ENCODE data around the gene ASIC2. TPM values are rescaled to one million over a fixed set of nuclear protein-coding genes. Genes with fewer than 3 reads are reported as not detected.
"Not testable (repeated sequence)": the region's sequence is repeated elsewhere in the genome, so short reads cannot be mapped to it uniquely, and the experiment has no call there.

ASIC2 gene
- polyA plus RNA-seq, 1 experiment, result 0.05 TPM

GRCh38 chr17:32992321-32993033 lies 300.6 kb downstream of the ASIC2 start:
- CTCF ChIA-PET, result interaction anchor here (0.7 to 1.2 kb wide), 3 partner anchors 18 to 83 kb away, joined by 3 to 4 read pairs (median 3); no protein-coding TSS in a partner anchor
- TF ChIP-seq CTCF (IDR thresholded peaks at IDR 0.05; ENCODE audit: insufficient read depth, low read depth, low read length), result no peak
- POLR2A ChIA-PET, result no interaction called here
- H3K27me3 ChIP-seq (ENCODE audit: control insufficient read depth, insufficient read depth, low read length), result peaks cover 7% of the 10 kb centered on the region
- H3K4me3 ChIP-seq (ENCODE audit: low read depth, low read length), result no peak overlapping the region
- no peak for DNase-seq (ENCODE audit: low read depth)
- no peaks in the 10 kb centered on the region for H3K36me3 ChIP-seq (ENCODE audit: control insufficient read depth, insufficient read depth, low read length)

DNA sequence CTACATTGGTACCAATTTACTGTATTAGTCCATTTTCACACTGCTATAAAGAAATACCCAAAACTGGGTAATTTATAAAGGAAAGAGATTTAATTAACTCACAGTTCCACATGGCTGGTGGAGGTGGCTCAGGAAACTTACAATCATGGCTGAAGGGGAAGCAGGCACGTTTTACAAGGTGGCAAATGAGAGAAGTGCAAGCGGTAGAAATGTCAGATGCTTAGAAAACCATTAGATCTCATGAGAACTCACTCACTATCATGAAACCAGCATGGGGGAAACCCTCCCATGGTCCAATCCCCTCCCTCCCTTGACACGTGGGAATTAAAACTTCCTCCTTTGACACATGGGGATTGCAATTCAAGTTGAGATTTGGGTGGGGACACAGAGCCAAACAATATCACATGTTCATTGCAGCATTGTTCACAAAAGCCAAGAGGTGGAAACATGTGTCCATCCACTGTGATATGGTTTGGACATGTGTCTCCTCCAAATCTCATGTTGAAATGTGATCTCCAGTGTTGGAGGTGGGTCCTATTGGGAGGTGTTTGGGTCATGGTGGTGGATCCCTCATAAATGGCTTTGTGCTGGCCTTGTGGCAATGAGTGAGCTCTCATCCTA lies 304.5 kb downstream of the ASIC2 start:
- no peak overlapping the region for H3K4me3 ChIP-seq (ENCODE audit: low read depth, low read length)
- no peaks in the 10 kb centered on the region for H3K36me3 ChIP-seq (ENCODE audit: control insufficient read depth, insufficient read depth, low read length)
- CTCF ChIA-PET, result interaction anchor here (4.7 kb wide), 1 partner anchor 9 kb away, joined by 22 read pairs; no protein-coding TSS in a partner anchor
- H3K27me3 ChIP-seq (ENCODE audit: control insufficient read depth, insufficient read depth, low read length), result peaks cover 3% of the 10 kb centered on the region; the same call in 1 of the 2 replicates
- no peak for DNase-seq (ENCODE audit: low read depth)
- TF ChIP-seq CTCF (IDR thresholded peaks at IDR 0.05; ENCODE audit: insufficient read depth, low read depth, low read length), result no peak
- POLR2A ChIA-PET, result no interaction called here

- DNase-seq (ENCODE audit: low read depth); H3K27me3 ChIP-seq (ENCODE audit: control insufficient read depth, insufficient read depth, low read length); POLR2A ChIA-PET; H3K36me3 ChIP-seq (ENCODE audit: control insufficient read depth, insufficient read depth, low read length); H3K4me3 ChIP-seq (ENCODE audit: low read depth, low read length): not testable (repeated sequence)
- CTCF ChIA-PET, result interaction anchor here (1.2 to 4.7 kb wide), 2 partner anchors 10 to 13 kb away, joined by 3 to 22 read pairs; no protein-coding TSS in a partner anchor
Observed at GRCh38 chr17:32987868-32988267, 305.2 kb downstream of the ASIC2 start.

GRCh38 chr17:32987453-32987805 lies 305.7 kb downstream of the ASIC2 start:
- H3K4me3 ChIP-seq (ENCODE audit: low read depth, low read length); H3K27me3 ChIP-seq (ENCODE audit: control insufficient read depth, insufficient read depth, low read length); H3K36me3 ChIP-seq (ENCODE audit: control insufficient read depth, insufficient read depth, low read length); POLR2A ChIA-PET; DNase-seq (ENCODE audit: low read depth): not testable (repeated sequence)
- CTCF ChIA-PET, result interaction anchor here (1.2 to 4.7 kb wide), 3 partner anchors 10 to 110 kb away, joined by 3 to 22 read pairs (median 5); partner anchors contain the start of gene MYO1D

GRCh38 chr17:32985050-32985756 lies 307.9 kb downstream of the ASIC2 start:
- ChIA-PET POLR2A (no interaction called here), CTCF (interaction anchor here (1.4 to 4.7 kb wide), 3 partner anchors 13 to 202 kb away, joined by 3 to 22 read pairs (median 4); no protein-coding TSS in a partner anchor)
- H3K36me3 ChIP-seq (ENCODE audit: control insufficient read depth, insufficient read depth, low read length), result no peaks in the 10 kb centered on the region
- no peak for TF ChIP-seq CTCF (IDR thresholded peaks at IDR 0.05; ENCODE audit: insufficient read depth, low read depth, low read length)
- H3K4me3 ChIP-seq (ENCODE audit: low read depth, low read length), result no peak overlapping the region
- no peak for DNase-seq (ENCODE audit: low read depth)
- H3K27me3 ChIP-seq (ENCODE audit: control insufficient read depth, insufficient read depth, low read length), result 0 out of 2 replicates have a peak, but pooled peaks cover 3% of the 10 kb centered on the region

GRCh38 chr17:32981611-32982010 lies 311.5 kb downstream of the ASIC2 start:
- H3K36me3 ChIP-seq (ENCODE audit: control insufficient read depth, insufficient read depth, low read length); POLR2A ChIA-PET; DNase-seq (ENCODE audit: low read depth); H3K4me3 ChIP-seq (ENCODE audit: low read depth, low read length); CTCF ChIA-PET; H3K27me3 ChIP-seq (ENCODE audit: control insufficient read depth, insufficient read depth, low read length): not testable (repeated sequence)
